HG03196 (cell line): ENCODE measurements around the gene ECE1.

Experiments
- ATAC-seq: cut with Tn5 transposase; IDR thresholded peaks from one replicate; pipeline ENCODE4 v1.9.1; 2021; ENCODE audit not compliant: unreplicated experiment

Gene ECE1

GRCh38 chr1:21308847-21309652 is 18.8 kb upstream of the ECE1 start:
- ATAC-seq, result no peak

GRCh38 chr1:21308330-21308729 is 18.1 kb upstream of the ECE1 start:
- no peak for ATAC-seq

DNA sequence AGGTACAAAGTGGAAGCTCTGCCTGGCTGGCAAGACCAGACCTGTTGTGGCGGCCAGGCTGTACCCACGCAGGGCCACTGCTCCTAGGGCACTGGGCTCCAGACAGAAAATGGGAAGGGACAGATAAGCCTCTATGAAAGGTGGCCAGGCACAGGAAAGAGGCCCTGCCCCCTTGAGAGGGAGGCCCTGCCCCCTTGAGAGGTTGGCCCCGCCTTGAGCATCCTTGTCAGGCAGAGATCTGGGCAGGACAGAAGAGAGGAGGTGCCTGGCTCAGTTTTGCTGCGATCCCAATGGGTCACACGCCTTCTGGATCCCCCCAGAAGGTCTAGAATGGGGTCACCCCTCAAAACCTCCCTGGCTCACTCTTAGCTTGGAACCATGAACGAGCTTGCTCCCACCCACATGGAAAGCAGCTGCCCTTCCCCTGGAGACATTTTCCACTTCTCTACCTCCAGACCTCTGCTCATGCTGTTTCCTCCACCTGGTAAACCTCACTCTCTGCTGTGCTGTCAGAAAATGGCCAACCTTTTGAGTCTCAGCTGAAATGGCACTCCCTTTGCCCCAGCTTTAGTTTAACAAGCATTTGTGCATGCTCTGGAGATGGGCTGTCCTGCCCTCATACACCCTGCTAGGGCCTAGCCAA is 17.5 kb upstream of the ECE1 start:
- no peak for ATAC-seq

DNA sequence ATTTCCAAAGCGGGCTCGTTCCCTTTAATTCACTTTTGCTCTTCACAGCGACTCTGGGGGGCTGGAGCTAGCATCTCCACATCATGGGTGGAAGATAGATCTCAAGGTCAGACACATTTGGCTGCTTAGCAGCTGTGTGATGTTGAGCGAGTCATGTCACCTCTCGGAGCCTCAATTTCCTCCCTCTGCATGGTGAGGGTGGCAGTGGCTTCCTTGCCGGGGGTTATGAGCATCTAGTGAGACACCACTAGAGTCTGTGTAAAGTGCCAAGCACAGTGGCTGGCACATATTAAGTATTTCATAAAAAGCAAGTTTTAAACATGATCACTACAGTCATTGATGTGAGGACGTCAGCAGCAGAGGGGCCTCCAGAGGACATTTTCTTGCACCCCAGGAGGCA is 16.9 kb upstream of the ECE1 start:
- no peak for ATAC-seq

GRCh38 chr1:21305900-21306189 is 15.6 kb upstream of the ECE1 start:
- no peak for ATAC-seq

DNA sequence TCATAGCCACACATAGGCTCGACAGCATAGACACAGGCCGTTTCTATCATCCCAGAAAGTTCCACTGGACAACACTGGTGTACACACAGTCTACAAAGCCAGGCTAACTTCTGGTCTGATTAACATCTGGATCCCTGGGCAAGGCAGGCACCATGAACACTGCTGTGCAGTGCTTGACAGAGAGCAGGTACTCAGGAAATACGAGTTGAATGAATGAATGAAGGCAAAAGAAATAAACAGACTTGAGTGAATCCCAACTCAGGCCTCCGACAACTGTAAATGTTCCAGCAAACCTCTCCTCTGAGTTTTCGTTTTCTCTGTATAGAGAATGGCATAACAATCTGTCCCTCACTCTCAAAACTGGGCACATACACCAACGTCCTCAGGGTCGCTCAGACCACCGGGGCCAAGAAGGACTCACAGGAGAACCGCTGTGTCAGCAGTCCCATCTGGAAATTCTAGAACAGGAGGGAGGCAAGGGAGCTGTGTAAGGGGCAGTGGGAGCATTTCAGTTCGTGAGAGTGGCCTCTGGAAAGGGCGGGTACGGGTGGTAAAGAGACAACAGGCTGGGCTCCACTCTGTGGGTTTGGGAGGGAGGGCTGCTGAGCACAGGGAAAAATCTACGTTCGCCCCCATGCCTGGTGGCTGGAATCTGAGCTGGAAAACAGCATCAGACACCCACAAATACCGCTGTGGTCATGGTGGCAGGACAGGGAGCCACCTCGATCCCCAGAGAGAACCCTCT is 15.1 kb upstream of the ECE1 start:
- ATAC-seq, result no peak

- ATAC-seq, result no peak
These were observed 14.2 kb upstream of the ECE1 start for GRCh38 chr1:21304488-21304887.

- ATAC-seq, result no peak
These were observed 12.8 kb upstream of the ECE1 start for GRCh38 chr1:21302747-21303715.

DNA sequence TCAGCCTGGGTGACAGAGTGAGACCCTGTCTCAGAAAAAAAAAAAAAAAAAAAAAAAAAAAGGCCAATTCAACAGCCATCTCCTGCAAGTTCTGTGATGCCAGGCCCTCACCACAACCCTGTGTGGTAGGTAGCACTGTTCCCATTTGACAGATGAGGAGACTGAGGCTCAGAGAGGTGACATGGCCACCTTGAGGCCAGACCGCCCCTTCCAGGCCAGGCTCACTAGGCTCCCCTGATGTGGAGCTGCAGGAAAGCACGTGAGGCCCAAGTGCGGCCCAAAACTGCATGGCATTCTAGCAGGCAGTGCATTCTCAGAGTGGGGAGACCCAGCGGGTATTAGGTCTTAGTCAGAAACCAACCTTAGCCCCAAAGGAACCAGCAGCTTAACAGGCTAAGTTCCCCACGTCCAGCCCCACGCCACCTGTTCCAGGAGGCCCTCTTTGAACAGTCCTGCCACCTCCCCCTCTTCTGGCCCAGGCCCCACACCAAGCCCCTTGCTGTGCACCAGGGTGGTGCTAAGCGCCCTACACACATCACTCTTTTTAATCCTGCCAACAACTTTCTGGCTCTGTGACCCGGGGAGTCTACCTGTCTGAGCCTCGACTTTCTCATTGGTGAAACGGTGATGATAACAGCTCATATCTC is 11.7 kb upstream of the ECE1 start:
- ATAC-seq, result no peak

GRCh38 chr1:21300774-21301173 is 10.5 kb upstream of the ECE1 start:
- no peak for ATAC-seq

DNA sequence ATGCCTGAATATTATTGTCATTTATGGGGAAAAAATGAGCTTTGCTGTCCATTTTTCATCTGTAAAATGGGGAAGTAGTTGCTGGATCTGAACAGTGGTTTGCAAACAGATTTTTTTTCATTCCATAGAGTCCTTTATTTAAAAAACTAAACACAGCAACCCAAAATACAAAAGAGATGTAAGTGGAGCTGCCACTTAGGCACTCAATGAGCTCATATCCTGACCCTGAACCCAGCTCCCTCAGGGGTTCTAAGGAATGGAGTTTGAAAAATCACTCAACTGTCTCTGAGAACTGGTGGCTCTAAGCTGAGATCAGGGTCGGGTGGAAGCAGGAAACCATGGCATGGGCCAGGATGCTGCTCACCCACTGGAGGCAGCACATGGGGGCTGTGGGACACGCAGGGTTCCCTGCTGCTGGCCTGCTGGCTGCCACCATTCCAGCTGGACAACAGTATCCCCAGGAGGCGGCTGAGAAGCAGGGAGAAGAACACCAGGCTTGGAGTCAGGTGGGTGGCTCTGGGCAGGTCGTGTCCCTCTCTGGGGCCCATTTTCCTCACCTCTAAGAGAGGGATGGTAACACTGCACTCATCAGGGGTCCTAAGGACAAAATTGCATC is 9.6 kb upstream of the ECE1 start:
- no peak for ATAC-seq

DNA sequence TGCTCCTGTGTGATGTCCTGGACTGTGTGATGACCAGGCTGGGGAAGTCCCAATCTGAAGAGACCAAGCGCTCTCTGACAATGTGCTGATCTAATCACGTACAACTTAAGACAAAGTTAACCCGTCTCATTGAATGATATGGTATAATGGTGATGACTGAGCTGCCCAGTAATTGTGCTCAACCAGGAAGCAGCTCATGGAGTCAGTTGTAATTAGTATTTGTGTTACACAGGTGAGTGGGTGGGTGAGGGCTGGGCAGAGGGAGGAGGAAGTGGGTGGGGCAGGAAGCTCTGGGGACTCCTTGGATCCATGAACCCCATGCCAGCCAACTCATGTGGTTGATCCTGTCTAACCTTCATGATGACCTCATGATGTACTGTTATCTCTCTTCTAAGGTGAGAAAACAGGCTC is 8.7 kb upstream of the ECE1 start:
- ATAC-seq, result no peak

DNA sequence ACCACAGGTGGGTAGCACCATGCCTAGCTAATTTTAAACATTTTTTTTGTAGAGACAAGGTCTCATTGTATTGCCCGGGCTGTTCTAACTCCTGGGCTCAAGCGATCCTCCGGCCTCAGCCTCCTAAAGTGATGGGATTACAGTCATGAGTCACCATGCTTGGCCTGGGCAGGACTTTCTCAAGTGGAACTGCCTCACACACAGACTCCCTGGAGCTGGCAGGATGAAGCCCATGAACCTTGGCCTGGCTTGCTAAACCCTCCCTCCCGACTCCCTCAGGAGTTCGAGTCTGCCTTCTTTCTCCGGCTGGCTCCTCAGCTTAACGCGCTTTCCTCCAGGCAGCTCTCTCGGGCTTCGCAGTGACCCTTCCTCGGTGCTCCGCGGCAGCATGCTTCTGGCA is 7.7 kb upstream of the ECE1 start:
- no peak for ATAC-seq

DNA sequence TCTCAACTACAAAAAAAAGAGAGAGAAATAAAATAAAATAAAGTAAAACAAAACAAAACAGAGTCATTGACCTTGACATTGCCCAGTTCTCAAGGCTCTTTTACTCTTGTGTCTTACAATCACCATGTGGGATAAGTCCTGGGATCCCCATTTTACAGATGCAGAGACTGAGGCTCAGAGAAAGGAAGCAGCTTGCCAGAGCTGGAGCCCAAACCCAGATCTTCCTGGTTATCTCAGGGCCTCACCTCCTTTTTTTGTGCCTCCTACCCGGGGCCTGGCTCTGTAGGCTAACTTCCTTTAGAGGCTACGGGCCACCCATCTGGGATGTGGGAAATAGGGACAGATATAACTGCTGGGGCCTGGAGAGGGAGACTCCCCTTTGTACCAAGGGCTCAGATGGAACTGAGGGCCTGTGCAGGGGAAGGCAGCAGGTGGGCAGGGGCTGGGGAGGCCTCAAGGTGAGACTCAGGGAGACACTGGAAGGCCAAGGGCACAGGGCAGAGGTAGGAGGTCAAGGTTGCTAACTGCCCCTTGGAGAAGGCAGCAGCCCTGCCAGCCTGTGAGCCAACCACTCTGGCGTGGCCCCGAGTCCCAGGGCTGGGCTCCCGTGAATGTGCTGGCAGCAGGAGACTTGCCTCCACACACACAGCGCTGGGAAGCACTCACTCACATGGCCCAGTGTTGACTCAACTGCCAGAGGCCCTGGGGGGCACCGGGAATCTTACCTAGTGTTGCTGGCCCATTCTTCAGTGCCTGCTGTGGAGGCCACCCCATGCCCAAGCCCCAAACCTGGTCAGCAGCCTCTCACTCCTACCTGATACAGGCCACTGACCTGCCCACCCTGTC is 6.5 kb upstream of the ECE1 start:
- no peak for ATAC-seq

DNA sequence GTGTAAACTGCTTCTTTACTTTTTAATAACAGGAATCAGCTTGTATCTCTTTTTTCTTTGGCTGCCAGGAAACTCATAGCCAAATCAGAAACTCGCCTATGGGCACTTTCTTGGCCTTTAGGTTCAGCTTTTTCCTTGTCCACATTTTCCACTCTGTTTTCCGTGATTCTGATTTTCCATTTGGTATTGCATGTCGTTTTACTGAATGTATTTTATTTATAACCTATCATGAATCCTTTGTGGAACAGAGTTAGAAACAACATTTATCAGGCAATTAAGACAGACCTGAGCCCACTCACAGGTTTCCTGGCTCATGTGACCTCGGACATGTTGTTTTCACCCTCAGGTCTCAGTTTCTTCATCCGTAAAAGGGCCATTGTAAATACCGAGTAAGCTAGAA is 5.3 kb upstream of the ECE1 start:
- no peak for ATAC-seq

GRCh38 chr1:21295002-21295401 is 4.7 kb upstream of the ECE1 start:
- ATAC-seq, result no peak

DNA sequence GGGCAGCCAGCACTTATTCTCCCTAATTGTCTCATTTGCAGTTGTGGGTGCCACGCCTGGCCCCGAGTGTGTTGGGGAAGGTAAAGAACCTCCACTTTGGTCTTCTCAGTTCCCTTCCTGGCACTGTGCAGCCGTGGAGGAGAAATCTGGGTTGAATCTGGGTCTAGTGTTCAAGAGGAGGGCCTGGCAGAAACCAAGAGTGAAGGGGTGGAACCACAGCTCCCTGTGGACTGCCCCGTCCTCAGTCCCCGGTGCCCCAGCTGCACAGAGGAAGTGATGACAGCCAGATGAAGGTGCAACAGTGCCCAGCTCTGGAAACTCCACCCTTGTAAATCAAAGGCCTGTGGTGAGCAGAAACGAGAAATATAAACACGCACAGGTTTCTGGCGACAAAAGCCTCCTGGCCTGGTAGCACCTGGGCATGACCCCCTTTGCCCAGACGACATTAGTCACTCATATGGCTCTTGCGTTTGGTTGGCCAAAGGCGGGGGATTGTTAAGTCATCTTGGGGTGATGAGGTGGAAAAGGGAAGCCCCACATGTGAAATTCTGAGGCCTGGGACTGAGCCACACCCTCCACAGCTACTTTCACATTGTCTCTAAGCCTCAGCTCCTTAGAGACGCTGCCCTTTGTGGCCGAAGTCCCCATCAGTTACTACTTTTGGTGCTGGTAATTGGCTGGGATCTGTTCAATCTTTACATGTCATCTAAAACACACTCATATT is 4.2 kb upstream of the ECE1 start:
- ATAC-seq, result peak; percentile 53

GRCh38 chr1:21293537-21294265 is 3.4 kb upstream of the ECE1 start:
- peak; percentile 20 for ATAC-seq
